IMR-90 (cell line): ENCODE results near the gene PRDM9.

Experiments
- CTCF ChIP-seq: conservative IDR thresholded peaks from 2 replicates; pipeline ENCODE4 v1.5.1; 2012; ENCODE audit warnings: mild to moderate bottlenecking, low read depth, low read length, improper control_type of control experiment
- NFE2L2 ChIP-seq: fragments of 150-350 bp; IDR thresholded peaks from 2 replicates; pipeline ENCODE4 v1.6.1; 2016; ENCODE audit warnings: low read depth, mild to moderate bottlenecking, low read length
- POLR2A ChIP-seq: IDR thresholded peaks from 2 replicates; pipeline ENCODE4 v1.6.1; 2012; ENCODE audit warnings: mild to moderate bottlenecking, low read depth, low read length
- RCOR1 ChIP-seq: IDR thresholded peaks from 2 replicates; pipeline ENCODE4 v1.6.1; 2012; ENCODE audit warnings: mild to moderate bottlenecking, low read length, improper control_type of control experiment; ENCODE audit not compliant: insufficient replicate concordance
- RFX5 ChIP-seq: IDR thresholded peaks from 2 replicates; pipeline ENCODE4 v1.8.0; 2012; ENCODE audit warnings: low read depth, mild to moderate bottlenecking, low read length, moderate library complexity
- SMC3 ChIP-seq: fragments of 150-350 bp; IDR thresholded peaks from 2 replicates; pipeline ENCODE4 v1.6.1; 2016; ENCODE audit warnings: low read depth, mild to moderate bottlenecking, antibody characterized with exemption, low read length, moderate library complexity

- TF ChIP-seq CTCF: no peak
- TF ChIP-seq POLR2A: no peak
- no peak for TF ChIP-seq RFX5
- no peak for TF ChIP-seq RCOR1
- no peak for TF ChIP-seq SMC3
- TF ChIP-seq NFE2L2: no peak
Observed at GRCh38 chr5:23461576-23461975, 45.8 kb upstream of the PRDM9 start.
